T-helper 17 cell (primary cell): Measurements from ENCODE around the gene UBE2V1. TPM values are rescaled to one million over a fixed set of nuclear protein-coding genes. Genes with fewer than 3 reads are reported as not detected.

ENCODE experiments used
- ATAC-seq: fragments of 150-1000 bp; cut with Tn5 transposase; 2 replicates; pipeline ENCODE4 v1.10.0; 2021; ENCODE audit warnings: mild to moderate bottlenecking, moderate library complexity
- DNase-seq, 3 donors: peaks; one replicate each; pipeline versions ENCODE4 v3.0.0 to v3.0.0-alpha.2; 2020 to 2021
- H3K9me3 ChIP-seq: one replicate; pipeline ENCODE4 v1.7.0; 2013; ENCODE audit warnings: low read length, mild to moderate bottlenecking; ENCODE audit not compliant: control insufficient read depth, poor library complexity, severe bottlenecking
- H3K27ac Mint-ChIP-seq: one replicate; pipeline ENCODE4 v1.8.0; 2022; ENCODE audit warnings: mild to moderate bottlenecking, moderate library complexity, mixed read lengths
- H3K27me3 Mint-ChIP-seq: one replicate; pipeline ENCODE4 v1.8.0; 2022; ENCODE audit warnings: mixed read lengths
- H3K36me3 Mint-ChIP-seq: one replicate; pipeline ENCODE4 v1.8.0; 2022; ENCODE audit warnings: low read depth, mixed read lengths
- H3K4me1 Mint-ChIP-seq: one replicate; pipeline ENCODE4 v1.8.0; 2022; ENCODE audit warnings: mild to moderate bottlenecking, mixed read lengths
- H3K4me3 Mint-ChIP-seq: one replicate; pipeline ENCODE4 v1.8.0; 2022; ENCODE audit warnings: mild to moderate bottlenecking, moderate library complexity, mixed read lengths
- total RNA-seq, 4 donors: library from RNA in 2 of 4; stranded (reverse) in 2 of 4; gene quantifications; one replicate each; pipeline ENCODE4 v1.2.3 and lab custom pipeline; 2022 to 2026

Gene UBE2V1
- total RNA-seq, 2 donors from 2014 or later: 124 to 151 TPM

- H3K27me3 Mint-ChIP-seq: peaks cover 18% of the 10 kb centered on the region
- H3K36me3 Mint-ChIP-seq: no peaks in the 10 kb centered on the region
- no peak for ATAC-seq
- no peak for DNase-seq
- H3K4me1 Mint-ChIP-seq: no peaks in the 10 kb centered on the region
- no peak overlapping the region for H3K27ac Mint-ChIP-seq
- no peak overlapping the region for H3K4me3 Mint-ChIP-seq
- no peaks in the 10 kb centered on the region for H3K9me3 ChIP-seq
Measured at GRCh38 chr20:50054626-50055511, 58.1 kb downstream of the UBE2V1 start.

- Mint-ChIP-seq H3K36me3 (no peaks in the 10 kb centered on the region), H3K4me3 (no peak overlapping the region), H3K27me3 (peaks cover 21% of the 10 kb centered on the region), H3K27ac (no peak overlapping the region), H3K4me1 (no peaks in the 10 kb centered on the region)
- ATAC-seq: no peak
- DNase-seq: no peak
- H3K9me3 ChIP-seq: no peaks in the 10 kb centered on the region
Measured at GRCh38 chr20:50054231-50054547, 58.8 kb downstream of the UBE2V1 start.

GRCh38 chr20:50053362-50054230 is 59.4 kb downstream of the UBE2V1 start:
- Mint-ChIP-seq H3K4me1 (peaks cover 3% of the 10 kb centered on the region), H3K27me3 (peaks cover 26% of the 10 kb centered on the region), H3K4me3 (no peak overlapping the region), H3K27ac (no peak overlapping the region), H3K36me3 (no peaks in the 10 kb centered on the region)
- no peak for ATAC-seq
- no peaks in the 10 kb centered on the region for H3K9me3 ChIP-seq
- no peak for DNase-seq

- H3K4me1 Mint-ChIP-seq: peaks cover 8% of the 10 kb centered on the region
- peaks cover 2% of the 10 kb centered on the region for H3K36me3 Mint-ChIP-seq
- no peaks in the 10 kb centered on the region for H3K9me3 ChIP-seq
- H3K27ac Mint-ChIP-seq: no peak overlapping the region
- ATAC-seq (no peak), DNase-seq (no peak)
- H3K4me3 Mint-ChIP-seq: no peak overlapping the region
- H3K27me3 Mint-ChIP-seq: peaks cover 34% of the 10 kb centered on the region
Measured at GRCh38 chr20:50052550-50053361, 60.2 kb downstream of the UBE2V1 start.

- peaks cover 43% of the 10 kb centered on the region for H3K27me3 Mint-ChIP-seq
- H3K36me3 Mint-ChIP-seq: peaks cover 2% of the 10 kb centered on the region
- H3K27ac Mint-ChIP-seq: no peak overlapping the region
- DNase-seq: no peak
- no peak for ATAC-seq
- H3K4me3 Mint-ChIP-seq: no peak overlapping the region
- H3K4me1 Mint-ChIP-seq: peaks cover 8% of the 10 kb centered on the region
- H3K9me3 ChIP-seq: no peaks in the 10 kb centered on the region
Measured at GRCh38 chr20:50050660-50051308, 62.2 kb downstream of the UBE2V1 start.

- Mint-ChIP-seq H3K4me3 (no peak overlapping the region), H3K4me1 (peaks cover 8% of the 10 kb centered on the region), H3K36me3 (peaks cover 2% of the 10 kb centered on the region), H3K27me3 (peaks cover 39% of the 10 kb centered on the region), H3K27ac (no peak overlapping the region)
- no peak for ATAC-seq
- DNase-seq: no peak
- H3K9me3 ChIP-seq: no peaks in the 10 kb centered on the region
Measured at GRCh38 chr20:50050214-50050613, 62.7 kb downstream of the UBE2V1 start.

GRCh38 chr20:50049442-50050026 is 63.4 kb downstream of the UBE2V1 start:
- ATAC-seq: no peak
- Mint-ChIP-seq H3K4me1 (peaks cover 8% of the 10 kb centered on the region), H3K27ac (no peak overlapping the region), H3K27me3 (peaks cover 37% of the 10 kb centered on the region), H3K36me3 (peaks cover 2% of the 10 kb centered on the region), H3K4me3 (no peak overlapping the region)
- no peaks in the 10 kb centered on the region for H3K9me3 ChIP-seq
- no peak for DNase-seq

- DNase-seq (no peak), ATAC-seq (peak; percentile 69)
- no peaks in the 10 kb centered on the region for H3K9me3 ChIP-seq
- Mint-ChIP-seq H3K36me3 (peaks cover 2% of the 10 kb centered on the region), H3K4me3 (no peak overlapping the region), H3K4me1 (peaks cover 8% of the 10 kb centered on the region), H3K27me3 (peaks cover 32% of the 10 kb centered on the region), H3K27ac (no peak overlapping the region)
Measured at GRCh38 chr20:50048420-50049166, 64.4 kb downstream of the UBE2V1 start.

GRCh38 chr20:50044353-50044960 is 68.5 kb downstream of the UBE2V1 start:
- no peak for DNase-seq
- H3K4me3 Mint-ChIP-seq: no peak overlapping the region
- peaks cover 26% of the 10 kb centered on the region for H3K27me3 Mint-ChIP-seq
- H3K9me3 ChIP-seq: no peaks in the 10 kb centered on the region
- no peak overlapping the region for H3K27ac Mint-ChIP-seq
- ATAC-seq: no peak
- H3K36me3 Mint-ChIP-seq: peaks cover 2% of the 10 kb centered on the region
- peaks cover 11% of the 10 kb centered on the region for H3K4me1 Mint-ChIP-seq

- peaks cover 2% of the 10 kb centered on the region for H3K36me3 Mint-ChIP-seq
- H3K4me1 Mint-ChIP-seq: peaks cover 9% of the 10 kb centered on the region
- H3K27ac Mint-ChIP-seq: no peak overlapping the region
- H3K9me3 ChIP-seq: no peaks in the 10 kb centered on the region
- peaks cover 23% of the 10 kb centered on the region for H3K27me3 Mint-ChIP-seq
- ATAC-seq: no peak
- H3K4me3 Mint-ChIP-seq: peak overlapping the region; percentile 12
- no peak for DNase-seq
Measured at GRCh38 chr20:50043573-50044352, 69.2 kb downstream of the UBE2V1 start.
